ENCODE measurements around the gene OR5AN1. TPM values are rescaled to one million over a fixed set of nuclear protein-coding genes. Genes with fewer than 3 reads are reported as not detected.
"Not testable (repeated sequence)": the region's sequence is repeated elsewhere in the genome, so short reads cannot be mapped to it uniquely, and the experiment has no call there.

OR5AN1 gene, protein sequence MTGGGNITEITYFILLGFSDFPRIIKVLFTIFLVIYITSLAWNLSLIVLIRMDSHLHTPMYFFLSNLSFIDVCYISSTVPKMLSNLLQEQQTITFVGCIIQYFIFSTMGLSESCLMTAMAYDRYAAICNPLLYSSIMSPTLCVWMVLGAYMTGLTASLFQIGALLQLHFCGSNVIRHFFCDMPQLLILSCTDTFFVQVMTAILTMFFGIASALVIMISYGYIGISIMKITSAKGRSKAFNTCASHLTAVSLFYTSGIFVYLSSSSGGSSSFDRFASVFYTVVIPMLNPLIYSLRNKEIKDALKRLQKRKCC
- not detected in 2 replicates for total RNA-seq

DNA sequence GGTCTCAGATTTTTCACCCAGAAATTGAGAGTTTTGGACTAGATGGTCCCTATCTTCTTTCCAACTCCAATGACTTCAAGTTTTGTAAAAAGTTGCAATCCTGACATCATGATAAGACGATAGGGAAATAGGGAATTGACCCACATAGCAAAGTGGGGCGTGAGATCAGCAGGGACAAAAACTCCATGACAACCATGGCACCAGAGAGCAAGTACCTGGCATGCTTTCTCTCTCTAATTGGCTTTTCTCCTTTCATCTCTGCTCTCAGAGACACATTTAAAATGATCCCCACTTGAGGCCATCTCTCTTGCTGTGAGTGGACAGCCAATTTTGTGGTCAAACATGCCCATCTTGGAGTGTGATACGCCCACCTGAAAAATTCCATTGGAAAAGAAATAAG, at the start of gene OR5AN1:
Gene OR5AN1, plus strand, starts transcription at position 301 of the 400 bp plus-strand sequence. CDS start 5,564 bp downstream, outside the sequence.
- no peak for DNase-seq (ENCODE audit: low read depth in 2 of 2)

DNA sequence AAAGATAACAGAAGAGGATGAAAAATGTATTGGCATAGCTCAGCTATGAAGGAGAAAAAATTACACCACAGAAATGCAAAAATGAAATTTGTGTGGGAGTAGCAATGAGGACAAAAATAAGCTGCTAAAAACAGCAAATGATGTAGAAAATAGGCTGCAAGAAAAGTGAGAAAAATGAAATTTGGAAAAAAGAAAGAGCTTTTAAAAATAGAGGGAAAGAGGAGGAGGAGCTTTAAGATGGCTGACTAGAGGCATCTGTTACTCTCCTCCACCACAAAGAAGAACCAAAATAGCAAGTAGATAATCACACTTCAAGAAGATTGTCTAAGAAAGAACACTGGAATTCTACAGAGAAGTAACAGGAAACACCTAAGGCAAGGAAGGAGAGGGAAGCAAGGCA, 23.7 kb upstream of the OR5AN1 start:
- DNase-seq (ENCODE audit: low read depth in 2 of 2), result no peak

DNA sequence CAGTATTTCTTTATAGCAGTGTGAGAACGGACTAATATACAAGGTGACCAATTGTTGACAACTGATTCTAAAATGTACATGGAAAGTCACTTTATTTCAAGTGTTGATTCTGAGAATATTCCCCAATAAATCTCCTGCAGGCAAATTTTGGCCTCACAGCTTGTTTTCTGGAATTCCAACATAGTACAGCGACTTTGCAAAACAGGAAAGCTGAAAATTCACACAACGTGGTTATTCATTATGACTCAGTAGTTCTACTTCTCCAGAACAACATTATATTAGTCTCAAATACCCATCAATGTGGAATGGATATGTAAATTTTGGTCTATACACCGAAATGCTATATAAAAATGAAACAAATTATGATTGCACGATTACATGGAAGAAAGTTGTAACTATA, 22.5 kb upstream of the OR5AN1 start:
- peak in 1 of 2 donors; percentile 67 for DNase-seq (ENCODE audit: low read depth in 2 of 2)

DNA sequence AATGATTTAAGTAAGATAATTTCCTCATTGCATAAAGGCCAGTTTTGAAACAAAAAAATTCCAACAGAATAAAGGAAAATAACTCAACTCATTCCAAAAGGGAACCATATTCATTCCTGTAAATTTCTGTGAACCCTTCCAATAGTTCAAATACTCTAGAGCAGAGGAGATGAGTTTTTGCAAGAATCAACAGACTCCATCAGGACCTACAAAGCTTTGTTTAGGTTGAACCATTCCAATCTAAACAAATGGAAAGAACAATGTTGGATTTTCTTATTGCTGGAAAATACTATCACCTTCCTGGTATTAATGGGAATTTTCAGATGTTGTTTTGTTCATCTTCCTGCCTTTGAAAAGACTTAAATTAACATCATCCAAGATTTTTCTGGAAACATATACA, 21.8 kb upstream of the OR5AN1 start:
- DNase-seq (ENCODE audit: low read depth in 2 of 2), result peak in 1 of 2 donors; percentile 68

DNA sequence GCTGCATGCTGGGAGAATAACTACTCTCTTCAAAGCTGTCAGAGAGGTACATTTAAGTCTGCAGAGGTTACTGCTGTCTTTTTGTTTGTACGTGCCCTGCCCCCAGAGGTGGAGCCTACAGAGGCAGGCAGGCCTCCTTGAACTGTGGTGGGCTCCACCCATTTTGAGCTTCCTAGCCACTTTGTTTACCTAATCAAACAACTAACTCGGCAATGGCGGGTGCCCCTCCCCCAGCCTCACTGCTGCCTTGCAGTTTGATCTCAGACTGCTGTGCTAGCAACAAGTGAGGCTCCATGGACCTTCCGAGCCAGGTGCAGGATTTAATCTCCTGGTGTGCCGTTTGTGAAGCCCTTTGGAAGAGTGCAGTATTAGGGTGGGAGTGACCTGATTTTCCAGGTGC, 9.0 kb upstream of the OR5AN1 start:
- DNase-seq (ENCODE audit: low read depth in 2 of 2), result not testable (repeated sequence)

DNA sequence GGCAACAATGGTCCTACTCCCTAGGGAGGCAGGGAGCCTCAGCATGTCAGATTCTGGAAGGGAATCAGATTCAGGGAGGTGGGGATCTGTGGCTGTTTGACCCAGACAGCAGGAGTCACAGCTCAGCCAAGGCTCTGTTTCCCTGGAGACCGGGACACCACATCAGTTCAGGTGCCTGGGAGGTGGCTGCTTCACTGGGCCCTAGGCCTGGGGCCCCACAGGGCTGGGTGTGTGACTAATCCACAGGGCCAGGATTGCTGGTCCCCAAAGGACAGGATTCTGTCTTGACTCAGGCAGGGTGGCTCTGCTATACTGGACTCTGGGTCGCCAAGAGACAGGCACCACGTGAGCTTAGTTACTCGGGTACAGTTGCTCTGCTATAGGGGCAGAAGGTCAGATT, 3.5 kb upstream of the OR5AN1 start:
- no peak for DNase-seq (ENCODE audit: low read depth in 2 of 2)

DNA sequence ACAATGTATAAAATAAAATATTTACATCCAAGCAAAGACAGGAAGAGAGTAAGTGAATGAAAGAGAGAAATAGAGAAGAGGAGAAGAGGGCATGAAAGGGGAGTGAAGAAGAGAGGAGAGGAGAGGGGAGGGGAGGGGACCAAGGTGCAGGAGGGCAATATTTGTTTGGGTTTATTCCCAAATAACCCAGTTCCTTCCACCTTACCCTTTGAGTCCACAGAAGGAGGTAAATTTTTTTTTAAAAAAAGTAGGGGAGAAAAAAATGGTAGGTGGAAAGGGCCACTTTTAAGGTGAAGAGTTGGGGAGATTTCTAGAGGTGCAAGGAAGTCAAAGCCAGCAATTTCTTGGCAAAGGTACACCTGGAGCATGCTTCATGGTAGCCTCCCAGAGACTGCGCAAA, 2.1 kb upstream of the OR5AN1 start:
- DNase-seq (ENCODE audit: low read depth in 2 of 2), result no peak

DNA sequence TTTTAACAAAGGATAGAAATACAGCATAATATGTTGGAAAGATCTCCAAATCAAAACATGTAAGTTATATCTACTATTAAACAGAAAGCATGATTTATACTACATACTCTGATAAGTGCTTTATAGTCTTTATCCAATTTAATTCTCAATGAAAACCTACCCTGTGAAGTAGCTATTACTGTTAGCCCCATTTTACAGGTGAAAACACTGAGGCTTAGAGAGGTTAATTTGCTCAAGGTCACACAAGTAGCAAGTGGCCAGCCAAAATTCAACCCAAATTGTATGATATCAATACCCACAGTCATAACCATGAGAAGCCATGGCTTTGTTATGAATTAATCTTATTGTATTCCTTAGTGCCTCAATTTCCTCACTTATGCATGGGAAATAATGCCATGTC, 675 bp upstream of the OR5AN1 start:
- no peak for DNase-seq (ENCODE audit: low read depth in 2 of 2)

DNA sequence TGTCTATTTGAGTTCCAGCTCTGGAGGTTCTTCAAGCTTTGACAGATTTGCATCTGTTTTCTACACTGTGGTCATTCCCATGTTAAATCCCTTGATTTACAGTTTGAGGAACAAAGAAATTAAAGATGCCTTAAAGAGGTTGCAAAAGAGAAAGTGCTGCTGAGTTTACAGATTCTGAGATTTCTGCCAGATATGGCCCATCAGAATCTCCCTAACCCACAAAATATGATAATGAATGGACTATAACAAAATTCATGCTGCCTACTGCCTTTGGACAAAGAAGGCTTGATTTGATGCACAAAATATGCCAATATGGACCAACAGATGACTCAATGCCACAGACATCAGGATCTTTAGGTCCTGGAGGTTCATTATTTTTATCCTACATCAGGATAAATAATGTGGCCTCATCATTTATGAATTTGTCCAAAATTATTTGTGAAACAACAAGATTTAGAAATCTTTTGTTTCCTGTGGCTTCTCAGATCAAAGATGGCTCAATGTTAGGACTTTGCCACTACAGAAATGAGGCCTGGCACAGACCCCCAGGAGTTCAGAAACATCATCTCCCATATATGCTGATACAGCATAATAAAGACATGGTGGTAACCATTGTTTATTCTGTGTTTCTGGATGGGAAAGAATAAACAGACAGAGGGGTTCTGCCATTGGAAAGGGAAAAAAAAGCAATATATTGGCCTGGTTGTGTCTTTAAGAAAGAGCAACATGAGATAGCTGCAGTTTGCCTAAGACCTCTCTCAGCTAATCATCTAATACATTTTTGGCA, 6.7 kb downstream of the OR5AN1 start:
- no peak for DNase-seq (ENCODE audit: low read depth in 2 of 2)

DNA sequence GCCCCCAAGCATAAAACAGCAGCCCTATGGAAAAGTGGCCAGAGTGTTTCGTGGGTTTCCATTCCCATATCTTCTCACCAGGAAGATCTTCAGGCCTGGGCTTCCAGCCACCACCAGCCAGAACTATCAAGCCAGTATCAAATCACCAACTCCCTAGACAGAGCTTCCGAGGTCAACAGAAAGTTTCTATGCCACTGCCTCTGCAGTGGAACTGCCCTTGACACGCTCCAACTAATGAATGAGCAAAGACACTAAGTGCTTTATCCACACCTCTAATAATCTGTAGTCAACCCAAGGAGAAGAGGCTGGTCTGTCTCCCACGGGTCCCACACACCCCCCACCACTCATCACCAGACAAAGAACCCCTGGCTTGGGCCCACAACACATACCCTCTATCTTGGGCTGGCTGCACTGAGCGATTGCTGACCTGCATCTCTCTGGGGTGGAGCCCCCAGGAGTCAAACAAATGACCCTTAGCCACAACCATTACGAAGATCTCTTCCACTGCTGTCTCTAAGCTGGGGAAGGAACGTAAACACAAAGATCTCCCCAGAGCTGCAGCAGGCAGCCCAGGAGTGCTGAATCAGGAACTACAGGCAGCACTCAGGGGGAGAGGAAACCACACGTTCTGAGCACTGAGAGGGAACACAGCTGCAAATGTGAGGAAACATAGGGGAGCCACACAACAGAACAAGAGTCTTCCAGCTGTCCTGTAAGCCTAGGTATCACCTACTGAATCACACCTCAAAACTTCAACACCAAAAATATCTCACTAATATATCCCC, 9.7 kb downstream of the OR5AN1 start:
- no peak for DNase-seq (ENCODE audit: low read depth in 2 of 2)

DNA sequence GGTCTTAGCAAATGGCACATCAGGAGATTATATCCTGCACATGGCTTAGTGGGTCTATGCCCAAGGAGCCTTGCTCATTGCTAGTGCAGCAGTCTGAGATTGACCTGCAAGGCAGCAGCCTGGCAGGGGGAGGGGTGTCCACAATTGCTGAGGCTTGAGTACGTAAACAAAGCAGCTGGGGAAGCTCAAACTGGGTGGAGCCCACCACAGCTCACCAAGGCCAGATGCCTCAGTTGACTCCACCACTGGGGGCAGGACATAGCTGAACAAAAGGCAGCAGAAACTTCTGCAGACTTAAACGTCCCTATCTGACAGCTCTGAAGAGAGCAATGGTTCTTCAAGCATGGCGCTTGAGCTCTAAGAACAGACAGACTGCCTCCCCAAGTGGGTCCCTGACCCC, 13.6 kb downstream of the OR5AN1 start:
- DNase-seq (ENCODE audit: low read depth in 2 of 2), result not testable (repeated sequence)

DNA sequence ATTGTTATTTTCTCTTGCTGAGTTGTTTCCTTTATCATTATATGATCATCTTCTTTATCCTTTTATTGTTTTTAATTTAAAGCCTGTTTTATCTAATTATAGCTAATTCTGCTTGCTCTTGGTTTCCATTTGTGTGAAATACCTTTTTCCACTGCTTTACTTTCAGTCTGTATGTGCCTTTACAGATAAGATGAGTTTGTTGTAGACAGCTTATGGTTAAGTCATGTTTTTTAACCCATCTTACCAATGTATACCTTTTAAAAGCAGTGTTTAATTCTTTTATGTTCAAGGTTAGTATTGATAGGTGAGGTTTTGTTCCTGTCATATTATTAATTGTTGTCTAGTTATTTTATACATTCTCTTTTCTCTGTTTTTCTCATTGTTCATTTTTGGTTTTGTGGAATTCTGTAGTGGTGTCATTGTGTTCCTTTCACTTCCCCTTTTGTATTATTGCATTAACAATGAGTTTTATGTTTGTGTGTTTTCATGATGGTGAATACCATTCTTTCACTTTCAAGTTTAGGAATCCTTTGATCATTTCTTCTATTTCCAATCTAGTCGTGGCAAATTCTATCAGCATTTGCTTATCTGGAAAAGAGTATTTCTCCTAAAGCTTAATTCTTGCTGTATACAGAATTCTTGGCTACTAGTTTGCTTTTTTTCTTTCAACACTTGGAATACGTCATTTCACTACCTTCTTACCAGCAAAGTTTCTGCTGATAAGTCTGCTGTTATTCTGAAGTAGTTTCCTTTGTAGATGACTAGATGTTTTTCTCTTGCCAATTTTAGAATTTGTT, 21.8 kb downstream of the OR5AN1 start:
- DNase-seq (ENCODE audit: low read depth in 2 of 2), result no peak

DNA sequence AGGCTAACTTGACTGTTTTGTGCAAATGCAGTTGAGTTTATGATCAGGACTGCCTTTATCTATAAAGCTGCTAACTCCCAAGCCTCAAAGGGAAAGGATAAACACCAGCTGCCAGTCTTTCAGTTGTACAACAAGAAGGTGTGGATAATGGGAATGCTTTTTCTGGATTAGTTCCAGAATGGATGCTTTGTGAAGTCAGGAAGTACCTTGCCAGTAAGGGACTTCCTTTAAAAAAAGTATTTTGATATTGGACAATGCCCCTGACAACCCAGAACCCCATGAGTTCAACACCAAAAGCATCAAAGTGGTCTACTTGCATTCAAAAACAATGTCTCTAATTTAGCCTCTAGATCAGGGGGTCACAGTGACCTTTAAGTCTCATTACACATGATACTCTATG, 35.5 kb downstream of the OR5AN1 start:
- DNase-seq (ENCODE audit: low read depth in 2 of 2), result peak in 1 of 2 donors; percentile 84

DNA sequence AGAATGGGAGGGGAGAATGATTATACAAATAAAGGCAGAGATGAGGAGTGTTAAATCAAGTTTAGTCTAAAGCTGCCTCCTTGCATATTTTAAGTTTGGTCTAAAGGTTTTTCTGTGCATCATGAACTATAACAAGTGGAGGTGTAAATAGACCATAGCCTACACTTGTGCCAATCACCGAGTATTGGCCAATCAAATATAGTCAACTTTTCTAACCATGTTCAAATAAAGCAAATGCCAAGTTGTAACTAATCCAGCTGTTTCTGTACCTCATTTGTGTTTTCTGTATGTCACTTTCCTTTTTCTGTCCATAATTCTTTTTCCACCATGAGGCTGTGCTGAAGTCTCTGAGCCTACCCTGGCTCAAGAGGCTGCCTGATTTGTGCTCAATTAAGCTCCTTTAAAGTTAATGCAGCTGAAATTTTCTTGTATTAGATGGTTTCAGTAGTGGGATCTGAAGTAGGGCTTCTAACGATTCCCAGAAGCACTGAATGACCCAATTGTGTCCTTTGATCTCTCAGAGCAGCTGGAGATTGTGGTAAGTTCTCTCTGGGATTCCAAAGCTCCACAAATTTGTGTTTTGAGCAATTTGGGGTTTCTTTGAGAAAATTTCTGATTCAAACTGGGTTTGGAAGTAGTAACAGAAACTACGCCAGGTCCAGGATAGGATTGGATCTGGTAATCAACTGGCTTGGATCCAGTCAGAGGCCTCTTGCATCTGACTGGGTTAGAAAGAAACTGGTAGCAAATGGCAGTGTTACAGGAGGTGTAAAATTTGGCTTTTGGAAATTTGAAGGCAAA, 42.0 kb downstream of the OR5AN1 start:
- no peak for DNase-seq (ENCODE audit: low read depth in 2 of 2)

DNA sequence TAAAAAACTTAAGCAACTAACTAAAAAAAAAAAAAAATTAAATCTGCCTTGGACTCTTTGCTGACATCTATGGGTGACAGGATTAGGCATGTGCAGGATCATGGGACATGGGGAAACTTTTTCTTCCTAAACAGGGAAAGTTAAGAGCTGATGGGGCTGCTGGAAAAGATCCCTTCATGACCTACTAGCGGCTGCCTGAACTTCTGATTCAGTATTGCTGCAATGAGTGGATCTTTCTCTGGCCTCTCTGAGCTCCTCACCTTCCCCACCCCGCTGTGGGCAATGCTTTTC, 42.5 kb downstream of the OR5AN1 start:
- no peak for DNase-seq (ENCODE audit: low read depth in 2 of 2)

DNA sequence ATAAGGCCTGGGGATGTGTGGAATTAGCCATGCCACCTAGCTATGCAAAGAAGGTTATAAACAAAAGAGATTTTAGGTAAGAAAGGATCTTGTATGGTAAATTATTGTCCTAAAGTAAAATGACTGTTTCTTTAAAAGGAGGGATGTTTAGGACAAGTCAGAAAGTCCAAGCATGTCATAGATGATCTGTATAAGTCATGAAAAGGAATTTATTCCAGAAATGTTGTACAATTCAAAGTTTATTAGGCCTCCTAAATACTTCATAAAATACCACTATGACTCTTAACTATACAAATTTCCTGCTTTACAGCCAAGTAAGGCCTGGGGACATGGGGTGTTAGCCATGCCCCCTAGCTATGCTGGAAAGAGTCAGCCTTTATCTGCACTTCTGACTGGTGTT, 44.9 kb downstream of the OR5AN1 start:
- no peak for DNase-seq (ENCODE audit: low read depth in 2 of 2)

DNA sequence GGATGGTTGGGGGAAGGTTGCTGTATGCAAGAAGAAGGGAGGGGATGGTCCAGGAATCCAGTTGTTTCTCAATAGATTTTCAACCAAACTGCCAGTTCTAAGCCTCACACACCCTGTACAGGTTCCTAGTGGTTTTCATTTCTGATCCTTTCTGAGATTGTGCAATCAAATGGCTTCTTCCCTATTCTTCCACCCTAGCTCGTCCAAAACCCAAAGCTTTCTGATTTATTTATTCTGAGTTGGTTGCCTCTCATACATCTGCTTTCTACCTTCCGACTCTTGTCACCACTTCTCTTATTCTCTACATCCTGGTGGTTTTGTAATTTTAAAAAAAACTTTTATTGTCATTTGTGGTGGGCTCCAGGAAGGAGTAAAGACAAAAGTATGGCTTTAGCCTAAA, 55.0 kb downstream of the OR5AN1 start:
- DNase-seq (ENCODE audit: low read depth in 2 of 2), result no peak

DNA sequence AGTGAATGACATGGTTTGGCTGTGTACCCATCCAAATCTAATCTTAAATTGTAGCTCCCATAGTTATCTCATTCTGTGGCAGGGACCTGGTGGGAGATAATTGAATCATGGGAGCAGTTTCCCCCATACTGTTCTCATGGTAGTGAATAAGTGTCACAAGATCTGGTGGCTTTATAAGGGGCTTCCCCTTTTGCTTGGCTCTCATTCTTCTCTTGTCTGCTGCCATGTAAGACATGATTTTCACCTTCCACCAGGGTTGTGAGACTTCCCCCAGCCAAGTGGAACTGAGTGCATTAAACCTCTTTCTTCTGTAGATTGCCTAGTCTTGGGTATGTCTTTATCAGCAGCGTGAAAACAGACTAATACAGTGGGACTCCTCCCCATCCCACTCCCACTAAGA, 56.4 kb downstream of the OR5AN1 start:
- DNase-seq (ENCODE audit: low read depth in 2 of 2), result no peak

DNA sequence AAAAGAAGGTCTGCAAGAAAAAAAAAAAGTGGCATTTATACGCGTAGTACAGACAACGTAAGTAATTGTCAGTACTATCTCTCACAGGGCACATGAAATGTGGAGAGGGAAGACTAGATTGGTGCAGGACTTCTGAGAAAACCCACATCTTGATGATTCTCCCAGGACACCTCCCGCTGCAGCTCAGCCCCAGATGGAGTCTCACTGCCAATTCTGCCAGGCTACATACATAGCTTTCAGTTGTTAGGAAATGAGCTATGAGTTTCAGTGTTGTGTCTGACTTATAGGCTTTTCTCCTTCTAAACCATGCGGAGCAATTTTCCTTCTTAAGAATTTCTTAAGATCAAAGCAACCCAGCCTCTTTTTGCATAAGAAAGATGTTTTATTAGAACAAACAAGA, 57.9 kb downstream of the OR5AN1 start:
- no peak for DNase-seq (ENCODE audit: low read depth in 2 of 2)

DNA sequence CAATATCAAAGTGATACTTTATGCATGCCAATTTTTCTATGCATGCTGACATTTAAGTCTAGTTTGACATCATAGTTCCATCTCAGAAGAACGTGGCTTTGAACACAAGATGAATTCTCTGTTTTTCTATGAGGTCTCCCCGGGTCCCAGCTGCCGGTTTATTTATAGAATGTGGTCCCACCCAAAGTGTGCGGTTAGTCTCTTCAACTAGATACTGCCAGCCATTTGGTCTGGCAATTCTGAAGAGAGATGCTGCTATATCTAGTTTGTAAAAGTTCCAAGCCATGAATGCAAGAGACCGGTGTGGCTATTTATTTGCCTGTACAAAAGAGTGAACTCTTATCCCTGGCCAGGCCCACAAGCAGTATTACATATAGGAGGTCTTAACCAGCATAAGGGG, 58.3 kb downstream of the OR5AN1 start:
- no peak for DNase-seq (ENCODE audit: low read depth in 2 of 2)

DNA sequence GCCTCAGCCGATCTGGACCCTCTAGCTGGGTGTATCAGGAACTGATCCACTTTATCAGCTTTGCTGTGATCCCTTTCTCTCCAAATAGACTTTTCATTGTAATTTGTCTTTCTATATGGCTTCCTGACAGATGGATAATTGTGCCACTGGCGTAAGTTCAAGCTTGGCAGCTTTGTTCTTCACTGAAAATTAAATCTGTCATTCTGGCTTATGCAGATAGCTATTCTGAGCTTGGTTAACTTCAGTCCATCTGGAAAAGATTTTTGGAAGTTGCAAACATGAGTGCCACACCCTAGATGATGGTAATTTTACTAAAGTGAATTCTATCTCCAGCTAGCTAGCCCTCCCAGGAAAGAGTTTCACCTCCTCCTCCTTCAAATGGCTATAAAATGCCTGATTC, 59.5 kb downstream of the OR5AN1 start:
- DNase-seq (ENCODE audit: low read depth in 2 of 2), result no peak

All from lung microvascular endothelial cell (primary cell).